OCI-LY7 (cell line): ENCODE results near the gene TMEM52B.

ENCODE experiments used
- EZH2phosphoT487 ChIP-seq: fragments of 200-600 bp; sonication (generic); IDR thresholded peaks from 2 replicates; pipeline ENCODE4 v1.6.1; 2018; ENCODE audit warnings: low read depth, borderline replicate concordance, mild to moderate bottlenecking, mixed run types, antibody characterized with exemption, low read length, moderate library complexity, mixed read lengths
- TF ChIP-seq, protein P1 (sequence below): fragments of 200-600 bp; sonication (generic); conservative IDR thresholded peaks from 2 replicates; pipeline ENCODE4 v1.5.1; 2014; ENCODE audit warnings: mild to moderate bottlenecking, antibody characterized with exemption, low read length, moderate library complexity, mixed read lengths

DNA sequence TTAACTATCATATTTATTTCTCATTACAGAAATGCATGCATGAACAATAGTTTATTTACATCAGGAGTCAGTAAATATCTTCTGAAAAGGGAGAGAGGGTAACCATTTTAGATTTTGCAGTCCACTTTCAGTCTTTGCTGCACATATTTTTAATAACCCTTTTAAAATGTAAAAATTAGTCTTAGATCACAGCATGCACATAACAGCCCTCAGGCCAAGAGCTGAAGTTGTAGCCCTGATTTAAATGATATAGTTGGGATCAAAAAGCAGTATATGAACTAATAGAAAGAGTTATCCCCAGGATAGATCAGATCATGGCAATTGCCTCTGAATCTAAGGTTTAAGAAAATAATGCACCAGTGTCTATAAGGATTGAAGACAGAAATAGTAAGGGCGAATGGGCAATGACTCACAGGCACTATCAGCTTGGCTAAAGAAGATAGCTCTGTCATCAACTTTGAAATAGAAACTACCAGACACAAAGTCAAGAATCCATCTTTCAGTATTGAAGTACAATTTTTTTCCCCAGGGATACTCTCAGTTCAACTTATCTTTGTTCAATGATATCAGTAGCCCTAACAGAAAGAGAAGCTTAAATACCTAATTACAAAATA lies 35.7 kb upstream of the TMEM52B start:
- TF ChIP-seq, protein P1, sequence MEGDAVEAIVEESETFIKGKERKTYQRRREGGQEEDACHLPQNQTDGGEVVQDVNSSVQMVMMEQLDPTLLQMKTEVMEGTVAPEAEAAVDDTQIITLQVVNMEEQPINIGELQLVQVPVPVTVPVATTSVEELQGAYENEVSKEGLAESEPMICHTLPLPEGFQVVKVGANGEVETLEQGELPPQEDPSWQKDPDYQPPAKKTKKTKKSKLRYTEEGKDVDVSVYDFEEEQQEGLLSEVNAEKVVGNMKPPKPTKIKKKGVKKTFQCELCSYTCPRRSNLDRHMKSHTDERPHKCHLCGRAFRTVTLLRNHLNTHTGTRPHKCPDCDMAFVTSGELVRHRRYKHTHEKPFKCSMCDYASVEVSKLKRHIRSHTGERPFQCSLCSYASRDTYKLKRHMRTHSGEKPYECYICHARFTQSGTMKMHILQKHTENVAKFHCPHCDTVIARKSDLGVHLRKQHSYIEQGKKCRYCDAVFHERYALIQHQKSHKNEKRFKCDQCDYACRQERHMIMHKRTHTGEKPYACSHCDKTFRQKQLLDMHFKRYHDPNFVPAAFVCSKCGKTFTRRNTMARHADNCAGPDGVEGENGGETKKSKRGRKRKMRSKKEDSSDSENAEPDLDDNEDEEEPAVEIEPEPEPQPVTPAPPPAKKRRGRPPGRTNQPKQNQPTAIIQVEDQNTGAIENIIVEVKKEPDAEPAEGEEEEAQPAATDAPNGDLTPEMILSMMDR: no peak
- no peak for TF ChIP-seq EZH2phosphoT487
